Mucosa of descending colon (tissue), 3 donors: ENCODE measurements around the gene CTU2. TPM values are rescaled to one million over a fixed set of nuclear protein-coding genes. Genes with fewer than 3 reads are reported as not detected.

Experiments
- ATAC-seq: fragments of 200-7000 bp; cut with Tn5 transposase; one replicate; pipeline ENCODE4 v1.9.1; 2020; ENCODE audit warnings: mild to moderate bottlenecking, moderate library complexity
- DNase-seq, 3 donors: peaks; one replicate each; pipeline ENCODE4 v3.0.0-alpha.2; 2020
- H3K36me3 ChIP-seq: fragments of 200-600 bp; one replicate; pipeline ENCODE4 v1.8.0; 2021; ENCODE audit warnings: low read depth, mild to moderate bottlenecking
- H3K4me1 ChIP-seq: fragments of 200-600 bp; one replicate; pipeline ENCODE4 v1.8.0; 2021; ENCODE audit warnings: low read depth, mild to moderate bottlenecking
- H3K4me3 ChIP-seq: fragments of 200-600 bp; one replicate; pipeline ENCODE4 v1.8.0; 2021; ENCODE audit warnings: mild to moderate bottlenecking
- H3K9me3 ChIP-seq: fragments of 200-600 bp; one replicate; pipeline ENCODE4 v1.8.0; 2021; ENCODE audit warnings: mild to moderate bottlenecking
- CTCF ChIP-seq: fragments of 200-600 bp; IDR thresholded peaks from one replicate; pipeline ENCODE4 v1.8.0; 2022; ENCODE audit warnings: antibody characterized with exemption, mild to moderate bottlenecking
- intact Hi-C, 2 donors: fragments of 100-400 bp; cut with DNase I in 1 of 2; cut with micrococcal nuclease in 1 of 2; formaldehyde crosslinking; loops; one replicate each; pipeline versions ENCODE4 v1.11.0 to v1.11.1; 2022; cut with DNase I, micrococcal nuclease
- microRNA-seq: library from miRNA; unstranded; fragments of <30 nt; microRNA quantifications from one replicate; pipeline ENCODE4, GENCODE V29; 2019
- total RNA-seq, 3 donors: library from RNA; stranded (reverse); fragmentation: NEBNext Ultra II Directional in 2 of 3; extraction: Animal tissue kit (Norgen Biotek cat#: 25700) in 2 of 3; gene quantifications; one replicate each; pipeline versions ENCODE4 v1.2.1 to v1.2.4, GENCODE V29; 2021 to 2023
- donor health status: DM: no; HTN: no; CAD: no; lungs with moderate emphysema.
- donor health status: DM: no; HTN: no; CAD: no.
- donor health status: DM: no; HTN: yes; CAD: no.

The CTU2 gene
- total RNA-seq, 3 donors from 2014 or later, result 9.6 to 16.1 (median 13.6) TPM

GRCh38 chr16:88763502-88764053 is 57.3 kb downstream of the CTU2 start:
- DNase-seq (peak in 1 of 3 donors; percentile 48), ATAC-seq (no peak)
- no peaks in the 10 kb centered on the region for H3K9me3 ChIP-seq
- no peaks in the 10 kb centered on the region for H3K36me3 ChIP-seq
- H3K4me1 ChIP-seq, result peaks cover 63% of the 10 kb centered on the region
- H3K4me3 ChIP-seq, result no peak overlapping the region
- TF ChIP-seq CTCF, result no peak
- intact Hi-C loops, result no loop called here

- H3K36me3 ChIP-seq, result no peaks in the 10 kb centered on the region
- no peak overlapping the region for H3K4me3 ChIP-seq
- ATAC-seq (no peak), DNase-seq (no peak)
- intact Hi-C loops, result no loop called here
- TF ChIP-seq CTCF, result no peak
- peaks cover 63% of the 10 kb centered on the region for H3K4me1 ChIP-seq
- H3K9me3 ChIP-seq, result no peaks in the 10 kb centered on the region
Observed at GRCh38 chr16:88764080-88764479, 57.8 kb downstream of the CTU2 start.

GRCh38 chr16:88764913-88765349 is 58.6 kb downstream of the CTU2 start:
- no peak overlapping the region for H3K4me3 ChIP-seq
- no peaks in the 10 kb centered on the region for H3K36me3 ChIP-seq
- ATAC-seq (no peak), DNase-seq (no peak)
- H3K9me3 ChIP-seq, result no peaks in the 10 kb centered on the region
- intact Hi-C loops, result no loop called here
- TF ChIP-seq CTCF, result no peak
- peaks cover 63% of the 10 kb centered on the region for H3K4me1 ChIP-seq

Small RNAs within 50 kb of the gene (microRNA-seq; reads per million reads assigned to microRNA genes)
- not detected for gene MIR4722

Other genes with a start within 250 kb of the CTU2 start
- gene ZC3H18, start 136.1 kb upstream of the CTU2 start, total RNA-seq, result 10 to 100 TPM; 37.4 to 54.8 (median 48.1) TPM
- not detected for gene IL17C, start 67.9 kb upstream of the CTU2 start, total RNA-seq
- gene CYBA, start 55.5 kb upstream of the CTU2 start, total RNA-seq, result 100 to 1,000 TPM; 150 to 316 (median 184) TPM
- 10 to 100 TPM; 42.7 to 89.5 (median 72.5) TPM for gene MVD, start 43.4 kb upstream of the CTU2 start, total RNA-seq
- under 1 TPM; 0.28 to 0.82 (median 0.55) TPM for gene SNAI3, start 20.0 kb upstream of the CTU2 start, total RNA-seq
- 10 to 100 TPM in 2 of 3 donors, 1 to 10 TPM in 1; 9.5 to 22.8 (median 15.1) TPM for gene RNF166, start 95 bp upstream of the CTU2 start, total RNA-seq
- gene PIEZO1, start 78.7 kb downstream of the CTU2 start, total RNA-seq, result 100 to 1,000 TPM in 2 of 3 donors, 10 to 100 TPM in 1; 71.4 to 218 (median 129) TPM
- gene CDT1, start 97.3 kb downstream of the CTU2 start, total RNA-seq, result 10 to 100 TPM in 1 of 3 donors, 1 to 10 TPM in 2; 2.9 to 20.9 (median 7.6) TPM
- 100 to 1,000 TPM in 2 of 3 donors, 10 to 100 TPM in 1; 76.5 to 185 (median 113) TPM for gene APRT, start 105.4 kb downstream of the CTU2 start, total RNA-seq
- gene GALNS, start 150.4 kb downstream of the CTU2 start, total RNA-seq, result 10 to 100 TPM; 37.4 to 65.3 (median 44.0) TPM
- gene TRAPPC2L, start 150.6 kb downstream of the CTU2 start, total RNA-seq, result 10 to 100 TPM; 30.6 to 57.9 (median 40.7) TPM
- gene PABPN1L, start 160.2 kb downstream of the CTU2 start, total RNA-seq, result not detected